B cell (primary cell): ENCODE data around the gene THADA. TPM values are rescaled to one million over a fixed set of nuclear protein-coding genes. Genes with fewer than 3 reads are reported as not detected.

Experiments used
- ATAC-seq: fragments of 200-7000 bp; cut with Tn5 transposase; one replicate; pipeline ENCODE4 v1.10.0; 2021; ENCODE audit warnings: low read depth, mild to moderate bottlenecking, moderate number of reproducible peaks, moderate library complexity
- CTCF ChIA-PET: fragments of 350-600 bp; sonication (Branson Sonifier 250); formaldehyde crosslinking; loops from one replicate; lab custom pipeline; 2021; ENCODE audit warnings: antibody characterized with exemption, inconsistent platforms; lab: Charles Lee
- POLR2A ChIA-PET: fragments of 350-600 bp; sonication (Branson Sonifier 250); formaldehyde crosslinking; loops from one replicate; lab custom pipeline; 2021; ENCODE audit warnings: antibody characterized with exemption; lab: Charles Lee
- DNase-seq: peaks from one replicate; pipeline ENCODE4 v3.0.0; 2013
- H2AFZ ChIP-seq: 2 replicates; pipeline ENCODE4 v1.6.1; 2012; ENCODE audit warnings: mild to moderate bottlenecking, low read depth, low read length; ENCODE audit not compliant: insufficient read depth, poor library complexity, severe bottlenecking
- H3K27ac ChIP-seq, 2 donors: 1 replicate in 1 of 2; 2 replicates in 1 of 2; pipeline ENCODE4 v1.5.1; 2012 to 2013; ENCODE audit warnings: low read length in 2 of 2, mild to moderate bottlenecking in 2 of 2, moderate library complexity in 1 of 2
- H3K27me3 ChIP-seq, 4 experiments: fragments of 200-600 bp in 1 of 4; sonication (generic) in 1 of 4; replicated peaks in 1 of 4; 1 replicate in 2 of 4; 2 replicates in 2 of 4; pipeline versions ENCODE4 v1.6.1 to v1.7.0; 2013 to 2016; ENCODE audit warnings: low read length in 3 of 4, mild to moderate bottlenecking in 2 of 4, mixed read lengths in 1 of 4, moderate library complexity in 1 of 4; ENCODE audit not compliant: insufficient read depth in 4 of 4, control insufficient read depth in 3 of 4; ENCODE audit errors: control extremely low read depth in 1 of 4
- H3K36me3 ChIP-seq, 2 experiments: replicated peaks in 1 of 2; 1 replicate in 1 of 2; 2 replicates in 1 of 2; pipeline versions ENCODE4 v1.6.1 to v1.7.1; 2013; ENCODE audit warnings: low read length in 1 of 2; ENCODE audit not compliant: insufficient read depth in 2 of 2, control insufficient read depth in 1 of 2; ENCODE audit errors: control extremely low read depth in 1 of 2, extremely low read depth in 1 of 2
- H3K4me1 ChIP-seq, 2 donors: fragments of 200-600 bp in 1 of 2; sonication (generic) in 1 of 2; 1 replicate in 1 of 2; 2 replicates in 1 of 2; pipeline versions ENCODE4 v1.5.1 to v1.6.1; 2013 to 2017; ENCODE audit warnings: low read length in 2 of 2; ENCODE audit not compliant: control insufficient read depth in 2 of 2, insufficient read depth in 2 of 2
- H3K4me2 ChIP-seq: replicated peaks from 2 replicates; pipeline ENCODE3; 2012; ENCODE audit warnings: mild to moderate bottlenecking, low read depth, low read length; ENCODE audit not compliant: poor library complexity, severe bottlenecking
- H3K4me3 ChIP-seq, 5 experiments: fragments of 200-600 bp in 1 of 5; sonication (generic) in 1 of 5; 1 replicate in 3 of 5; 2 replicates in 2 of 5; pipeline versions ENCODE4 v1.5.1 to v1.7.0; 2011 to 2016; ENCODE audit warnings: low read length in 4 of 5, mild to moderate bottlenecking in 4 of 5, low read depth in 2 of 5, control low read depth in 1 of 5, moderate library complexity in 1 of 5; ENCODE audit not compliant: insufficient read depth in 1 of 5; ENCODE audit errors: control extremely low read depth in 1 of 5, extremely low read depth in 1 of 5
- H3K79me2 ChIP-seq: fragments of 200-600 bp; sonication (generic); one replicate; pipeline ENCODE4 v1.6.0; 2016; ENCODE audit warnings: low read length; ENCODE audit not compliant: control insufficient read depth, insufficient read depth
- H3K9ac ChIP-seq: fragments of 200-600 bp; sonication (generic); 2 replicates; pipeline ENCODE4 v1.6.1; 2017; ENCODE audit warnings: mild to moderate bottlenecking, low read length, moderate library complexity
- H3K9me3 ChIP-seq, 3 donors: one replicate each; pipeline versions ENCODE4 v1.6.1 to v1.7.1; 2013; ENCODE audit warnings: low read length in 2 of 3; ENCODE audit not compliant: control insufficient read depth in 2 of 3, insufficient read depth in 1 of 3; ENCODE audit errors: control extremely low read depth in 1 of 3
- H4K20me1 ChIP-seq: 2 replicates; pipeline ENCODE4 v1.6.0; 2012; ENCODE audit warnings: mild to moderate bottlenecking, low read length; ENCODE audit not compliant: insufficient read depth, control insufficient read depth, poor library complexity, severe bottlenecking
- H3K27ac Mint-ChIP-seq: one replicate; pipeline ENCODE4 v1.8.0; 2021; ENCODE audit warnings: mixed read lengths
- H3K27me3 Mint-ChIP-seq: one replicate; pipeline ENCODE4 v1.8.0; 2021; ENCODE audit warnings: mixed read lengths
- H3K4me1 Mint-ChIP-seq: one replicate; pipeline ENCODE4 v1.8.0; 2021; ENCODE audit warnings: mixed read lengths
- H3K4me3 Mint-ChIP-seq: one replicate; pipeline ENCODE4 v1.8.0; 2021; ENCODE audit warnings: mixed read lengths
- H3K9me3 Mint-ChIP-seq: one replicate; pipeline ENCODE4 v1.8.0; 2022; ENCODE audit warnings: mixed read lengths; ENCODE audit not compliant: insufficient read depth
- CTCF ChIP-seq: fragments of 200-600 bp; IDR thresholded peaks from one replicate; pipeline ENCODE4 v1.8.0; 2022; ENCODE audit warnings: antibody characterized with exemption, mild to moderate bottlenecking
- EZH2 ChIP-seq: IDR thresholded peaks from 2 replicates; pipeline ENCODE4 v1.6.1; 2012; ENCODE audit warnings: borderline replicate concordance, low read depth, mild to moderate bottlenecking, moderate library complexity, low read length; ENCODE audit not compliant: insufficient read depth, poor library complexity, severe bottlenecking
- WGBS: methylation state at CpG from one replicate; pipeline ENCODE4 v1.1.5; 2013; ENCODE audit warnings: missing lambda C conversion rate; ENCODE audit not compliant: insufficient coverage; 5-methylcytosine and 5-hydroxymethylcytosine counted together
- intact Hi-C: fragments of 100-400 bp; cut with micrococcal nuclease; formaldehyde crosslinking; loops from one replicate; pipeline ENCODE4 v1.10.0; 2022
- polyA plus RNA-seq: library from polyadenylated mRNA; depleted of rRNA; stranded (reverse); fragments of >200 nt; gene quantifications from 2 replicates; pipeline ENCODE4 v1.2.3, GENCODE V29; 2012
- total RNA-seq, 2 donors: library from RNA; stranded (reverse); fragments of 120-200 nt in 1 of 2; gene quantifications; 1 replicate in 1 of 2; 2 replicates in 1 of 2; pipeline versions ENCODE4 v1.2.3 to v1.2.4, GENCODE V29; 2013 to 2022

Gene THADA
- total and polyA plus RNA-seq, 2 donors (not counting 1 experiment from before 2014, with no cell fraction given) = 17.6 to 48.5 TPM

GRCh38 chr2:43201016-43201415 lies 394.8 kb downstream of the THADA start:
- Mint-ChIP-seq H3K27me3 (no peaks in the 10 kb centered on the region), H3K4me3 (no peak overlapping the region), H3K27ac (no peak overlapping the region), H3K4me1 (peaks cover 19% of the 10 kb centered on the region), H3K9me3 (peaks cover 3% of the 10 kb centered on the region)
- Histone ChIP-seq H3K36me3 (no peaks in the 10 kb centered on the region), H3K4me2 (no peak overlapping the region), H3K79me2 (peaks cover 8% of the 10 kb centered on the region), H3K27me3 (no peaks in the 10 kb centered on the region), H3K27ac (no peak overlapping the region), H4K20me1 (no peaks in the 10 kb centered on the region), H3K9me3 (no peaks in the 10 kb centered on the region), H3K9ac (no peak overlapping the region), H2AFZ (no peak overlapping the region), H3K4me3 (no peak overlapping the region), H3K4me1 (peaks cover 14 to 25% of the 10 kb centered on the region in 2 donors)
- WGBS = 99% methylated on average over 7 of the region's 7 CpGs
- intact Hi-C loops = no loop called here
- TF ChIP-seq EZH2 = no peak
- TF ChIP-seq CTCF = no peak
- CTCF ChIA-PET = no interaction called here
- POLR2A ChIA-PET = interaction anchor here (1.1 kb wide), 1 partner anchor 19 kb away, joined by 3 read pairs; no protein-coding TSS in a partner anchor
- DNase-seq (no peak), ATAC-seq (no peak)

- DNase-seq (no peak), ATAC-seq (no peak)
- Mint-ChIP-seq H3K27me3 (no peaks in the 10 kb centered on the region), H3K4me3 (no peak overlapping the region), H3K9me3 (peaks cover 3% of the 10 kb centered on the region), H3K27ac (no peak overlapping the region), H3K4me1 (peaks cover 27% of the 10 kb centered on the region)
- Histone ChIP-seq H3K9me3 (no peaks in the 10 kb centered on the region), H3K27me3 (no peaks in the 10 kb centered on the region), H2AFZ (no peak overlapping the region), H3K79me2 (peaks cover 8% of the 10 kb centered on the region), H3K4me1 (peaks cover 25 to 38% of the 10 kb centered on the region in 2 donors), H4K20me1 (no peaks in the 10 kb centered on the region), H3K9ac (no peak overlapping the region), H3K4me2 (no peak overlapping the region), H3K36me3 (no peaks in the 10 kb centered on the region), H3K27ac (no peak overlapping the region), H3K4me3 (no peak overlapping the region)
- ChIA-PET CTCF (interaction anchor here (1.3 kb wide), 1 partner anchor 25 kb away, joined by 3 read pairs; no protein-coding TSS in a partner anchor), POLR2A (interaction anchor here (0.6 kb wide), 1 partner anchor 167 kb away, joined by 3 read pairs; no protein-coding TSS in a partner anchor)
- 58% methylated on average over 11 of the region's 16 CpGs for WGBS
- intact Hi-C loops = no loop called here
- no peak for TF ChIP-seq CTCF
- no peak for TF ChIP-seq EZH2
These were observed 396.0 kb downstream of the THADA start for GRCh38 chr2:43199492-43200488.
